Sigmoid colon (tissue), 7 donors: ENCODE data around the gene CEP295NL. TPM values are rescaled to one million over a fixed set of nuclear protein-coding genes. Genes with fewer than 3 reads are reported as not detected.

Experiments used
- DNase-seq: peaks from one replicate; pipeline ENCODE4 v3.0.0-alpha.2; 2019
- H3K27ac ChIP-seq, 4 donors: fragments of 200-600 bp; sonication (generic); one replicate each; pipeline ENCODE4 v1.5.1; 2016 to 2019; ENCODE audit warnings: mild to moderate bottlenecking in 1 of 4
- H3K27me3 ChIP-seq, 3 donors: fragments of 200-600 bp; sonication (generic); one replicate each; pipeline ENCODE4 v1.5.1; 2019; ENCODE audit warnings: mild to moderate bottlenecking in 1 of 3
- H3K36me3 ChIP-seq, 4 donors: fragments of 200-600 bp; sonication (generic); one replicate each; pipeline ENCODE4 v1.5.1; 2016 to 2019
- H3K4me1 ChIP-seq, 4 donors: fragments of 200-600 bp; sonication (generic); one replicate each; pipeline ENCODE4 v1.5.1; 2017 to 2019
- H3K4me3 ChIP-seq, 4 donors: fragments of 200-600 bp; sonication (generic); one replicate each; pipeline ENCODE4 v1.5.1; 2017 to 2019; ENCODE audit warnings: mild to moderate bottlenecking in 2 of 4, moderate library complexity in 1 of 4
- H3K9me3 ChIP-seq, 4 donors: fragments of 200-600 bp in 3 of 4; sonication (generic) in 3 of 4; one replicate each; pipeline versions ENCODE4 v1.5.1 to v1.6.1; 2013 to 2019
- EP300 ChIP-seq, 4 donors: sonication (generic); formaldehyde crosslinking; IDR thresholded peaks; one replicate each; pipeline ENCODE4 v1.6.1; 2017; ENCODE audit warnings: antibody characterized with exemption in 4 of 4
- POLR2A ChIP-seq, 2 donors: fragments of 450-650 bp; IDR thresholded peaks; one replicate each; pipeline ENCODE4 v1.6.1; 2016; ENCODE audit warnings: antibody characterized with exemption in 2 of 2, mild to moderate bottlenecking in 2 of 2, moderate library complexity in 2 of 2
- POLR2AphosphoS5 ChIP-seq, 4 donors: sonication (generic); formaldehyde crosslinking; IDR thresholded peaks; one replicate each; pipeline ENCODE4 v1.6.1; 2017; ENCODE audit warnings: antibody characterized with exemption in 4 of 4
- WGBS, 2 donors: extraction: QIAGEN DNeasy Blood & Tissue Kit; methylation state at CpG; one replicate each; pipeline ENCODE4 v1.1.7; 2013; 5-methylcytosine and 5-hydroxymethylcytosine counted together
- intact Hi-C: fragments of 100-400 bp; cut with DNase I; formaldehyde crosslinking; loops from one replicate; pipeline ENCODE4 v1.15.1; 2023
- polyA plus RNA-seq, 3 donors: library from polyadenylated mRNA; stranded (reverse); fragments of 200-250 nt; gene quantifications; one replicate each; pipeline ENCODE4 v1.2.3, GENCODE V29; 2013
- total RNA-seq, 4 donors: library from RNA; depleted of rRNA; stranded (reverse); fragments of >200 nt; gene quantifications; one replicate each; pipeline ENCODE4 v1.1.0, GENCODE V29; 2016
- TF ChIP-seq, protein P1 (sequence below), 4 experiments: fragments of 450-650 bp in 3 of 4; fragments of 200-600 bp in 1 of 4; IDR thresholded peaks; one replicate each; pipeline ENCODE4 v1.5.1; 2016 to 2019; ENCODE audit warnings: antibody characterized with exemption in 4 of 4, mild to moderate bottlenecking in 3 of 4, moderate library complexity in 2 of 4
- donor health status: healthy with polysubstance abuse.
- donor health status: Bipolar disorder and iron deficiency.
- donor health status: healthy.

The CEP295NL gene
- total and polyA plus RNA-seq, 7 donors = 0.89 to 13.8 (median 1.8) TPM; not detected in 2

DNA sequence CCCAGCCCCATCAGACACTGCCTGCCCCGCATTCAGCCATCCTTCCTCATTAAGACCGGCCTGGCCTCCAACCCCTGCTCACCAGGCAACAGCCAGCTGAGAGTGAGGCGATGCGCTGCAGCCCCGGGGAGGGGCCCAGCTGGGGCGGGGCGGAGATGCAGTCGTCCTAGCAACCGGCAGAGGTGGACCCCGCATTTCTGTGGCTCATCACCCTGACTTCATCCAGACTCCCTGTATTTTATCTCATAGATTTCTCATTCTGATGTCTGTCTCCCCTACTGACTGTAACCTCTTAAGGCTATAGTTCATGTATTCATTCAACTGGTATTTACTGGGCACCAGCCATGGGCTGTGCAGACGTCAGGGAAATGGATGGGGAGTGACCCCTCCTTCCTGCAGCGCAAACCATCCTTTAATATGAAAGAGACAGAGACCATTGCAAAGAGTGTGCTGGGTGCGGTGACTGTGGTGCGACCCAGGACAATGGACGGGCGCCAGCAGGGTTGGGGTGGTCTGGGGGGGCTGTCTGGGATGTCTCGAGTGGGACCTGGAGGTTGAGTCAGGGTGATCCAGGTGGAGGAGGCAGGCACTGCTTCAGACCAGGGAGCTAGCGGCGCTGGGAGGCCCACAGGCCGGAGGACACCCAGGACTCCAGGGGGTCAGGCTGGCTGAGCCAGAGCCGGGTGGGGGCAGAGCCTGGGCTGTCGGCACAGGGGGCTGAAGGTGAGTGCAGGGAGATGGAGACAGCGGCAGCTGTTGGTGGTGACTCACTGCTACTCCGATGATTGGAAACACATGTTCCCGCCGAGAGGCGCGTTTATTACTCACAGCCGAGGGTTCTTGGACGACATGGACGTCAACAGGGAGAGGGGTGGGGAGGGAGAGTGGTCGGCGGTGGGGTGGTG is 32.7 kb upstream of the CEP295NL start:
- TF ChIP-seq POLR2AphosphoS5 (IDR thresholded peaks at IDR 0.05) = peak; percentile 57 to 87 (median 70)
- TF ChIP-seq POLR2A (IDR thresholded peaks at IDR 0.05) = no peak
- TF ChIP-seq, protein P1, sequence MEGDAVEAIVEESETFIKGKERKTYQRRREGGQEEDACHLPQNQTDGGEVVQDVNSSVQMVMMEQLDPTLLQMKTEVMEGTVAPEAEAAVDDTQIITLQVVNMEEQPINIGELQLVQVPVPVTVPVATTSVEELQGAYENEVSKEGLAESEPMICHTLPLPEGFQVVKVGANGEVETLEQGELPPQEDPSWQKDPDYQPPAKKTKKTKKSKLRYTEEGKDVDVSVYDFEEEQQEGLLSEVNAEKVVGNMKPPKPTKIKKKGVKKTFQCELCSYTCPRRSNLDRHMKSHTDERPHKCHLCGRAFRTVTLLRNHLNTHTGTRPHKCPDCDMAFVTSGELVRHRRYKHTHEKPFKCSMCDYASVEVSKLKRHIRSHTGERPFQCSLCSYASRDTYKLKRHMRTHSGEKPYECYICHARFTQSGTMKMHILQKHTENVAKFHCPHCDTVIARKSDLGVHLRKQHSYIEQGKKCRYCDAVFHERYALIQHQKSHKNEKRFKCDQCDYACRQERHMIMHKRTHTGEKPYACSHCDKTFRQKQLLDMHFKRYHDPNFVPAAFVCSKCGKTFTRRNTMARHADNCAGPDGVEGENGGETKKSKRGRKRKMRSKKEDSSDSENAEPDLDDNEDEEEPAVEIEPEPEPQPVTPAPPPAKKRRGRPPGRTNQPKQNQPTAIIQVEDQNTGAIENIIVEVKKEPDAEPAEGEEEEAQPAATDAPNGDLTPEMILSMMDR (IDR thresholded peaks at IDR 0.05) = no peak
- TF ChIP-seq EP300 (IDR thresholded peaks at IDR 0.05) = peak in 2 of 4 donors; percentile 55 to 87
- intact Hi-C loops = loop anchor here (5.0 kb wide), 1 partner anchor 37 kb away; no protein-coding TSS in a partner anchor
- WGBS, 2 donors = 67 to 78% methylated on average over 33 of the region's 33 CpGs
- Histone ChIP-seq H3K9me3 (no peaks in the 10 kb centered on the region), H3K27me3 (no peaks in the 10 kb centered on the region), H3K4me1 (peaks cover 0 to 37% (median 35%) of the 10 kb centered on the region in 4 donors), H3K4me3 (no peak overlapping the region), H3K36me3 (no peaks in the 10 kb centered on the region), H3K27ac (peak overlapping the region; percentile 89 to 96 (median 92))
- peak; percentile 95 for DNase-seq

DNA sequence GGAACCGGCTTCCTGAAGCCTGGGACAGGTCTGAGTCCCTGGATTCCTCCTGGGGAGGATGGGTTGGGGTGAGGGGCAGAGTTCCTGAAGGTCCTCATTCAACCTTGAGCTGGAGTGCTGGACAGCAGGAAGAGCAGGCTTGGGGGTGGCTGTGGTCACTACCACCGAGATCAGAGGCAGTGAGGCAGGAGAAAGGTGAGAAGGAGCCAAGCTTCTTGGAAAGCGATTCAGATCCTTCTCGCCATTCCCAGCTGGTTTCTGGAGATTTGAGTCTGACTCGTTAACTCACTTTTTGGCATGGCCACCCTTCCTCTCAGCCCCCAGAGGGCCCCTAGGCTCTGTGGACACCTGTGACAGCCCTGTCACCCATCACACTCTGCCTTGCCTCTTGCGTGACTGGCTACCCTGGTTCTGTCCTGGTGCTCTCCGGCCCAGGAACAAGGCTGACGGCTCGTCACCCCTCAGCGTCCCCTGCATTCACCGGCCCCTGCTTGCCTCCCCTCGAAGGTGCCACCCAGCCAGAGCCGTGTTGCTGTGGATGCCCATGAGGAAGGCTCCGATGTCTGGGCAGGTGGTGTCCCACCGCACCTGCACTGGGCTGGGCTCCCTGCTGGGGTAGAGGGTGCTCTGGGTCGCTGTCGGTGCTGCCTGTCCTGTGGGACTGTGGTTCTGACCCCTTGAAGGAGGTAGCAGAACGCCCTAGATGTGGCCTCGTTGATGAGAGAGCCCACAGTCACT is 31.8 kb upstream of the CEP295NL start:
- Histone ChIP-seq H3K4me3 (peak overlapping the region in 2 of 4 donors; percentile 31), H3K27ac (peak overlapping the region; percentile 89 to 96 (median 92)), H3K9me3 (no peaks in the 10 kb centered on the region), H3K27me3 (no peaks in the 10 kb centered on the region), H3K36me3 (no peaks in the 10 kb centered on the region), H3K4me1 (peaks cover 0 to 37% (median 35%) of the 10 kb centered on the region in 4 donors)
- no peak for TF ChIP-seq POLR2AphosphoS5 (IDR thresholded peaks at IDR 0.05)
- TF ChIP-seq, protein P1 (IDR thresholded peaks at IDR 0.05) = no peak
- no peak for TF ChIP-seq EP300 (IDR thresholded peaks at IDR 0.05)
- TF ChIP-seq POLR2A (IDR thresholded peaks at IDR 0.05) = no peak
- DNase-seq = peak; percentile 75
- intact Hi-C loops = loop anchor here (5.0 kb wide), 1 partner anchor 37 kb away; no protein-coding TSS in a partner anchor
- 77 to 82% methylated on average over 19 of the region's 19 CpGs for WGBS, 2 donors

DNA sequence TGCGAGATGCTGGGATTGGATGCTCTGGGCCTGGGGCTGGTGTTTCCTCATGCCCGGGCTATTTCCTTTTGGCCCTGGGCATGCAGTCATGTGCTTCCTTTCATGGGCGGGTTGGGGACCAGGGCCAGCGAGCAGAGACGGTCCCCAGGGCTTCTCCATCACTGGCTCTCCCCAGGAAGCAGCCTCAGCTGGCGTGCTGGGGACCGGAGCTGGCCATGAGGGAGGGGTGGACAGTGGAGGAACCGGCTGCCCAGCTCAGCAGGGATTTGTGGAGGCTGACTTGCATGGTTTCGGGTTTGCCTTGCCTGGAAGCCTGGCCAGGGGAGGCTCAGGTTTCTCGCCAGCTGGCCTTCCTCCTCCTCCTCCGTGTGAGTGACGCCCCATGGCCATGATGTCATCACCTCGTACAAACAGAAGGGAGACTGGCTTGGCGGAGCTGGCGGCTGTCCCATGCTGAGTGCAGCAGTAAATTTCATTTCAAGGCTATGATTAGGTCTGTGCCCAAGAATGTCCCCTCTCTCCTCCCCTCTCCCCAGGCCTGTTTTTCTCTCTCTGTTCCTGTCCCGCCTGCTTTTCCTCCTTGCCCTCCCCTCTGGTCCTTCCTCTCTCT is 31.1 kb upstream of the CEP295NL start:
- Histone ChIP-seq H3K27ac (peak overlapping the region; percentile 89 to 96 (median 92)), H3K27me3 (no peaks in the 10 kb centered on the region), H3K9me3 (no peaks in the 10 kb centered on the region), H3K4me3 (peak overlapping the region in 3 of 4 donors; percentile 26 to 31 (median 31)), H3K36me3 (no peaks in the 10 kb centered on the region), H3K4me1 (peaks cover 0 to 37% (median 35%) of the 10 kb centered on the region in 4 donors)
- no peak for TF ChIP-seq POLR2A (IDR thresholded peaks at IDR 0.05)
- peak in 2 of 4 donors; percentile 70 to 79 for TF ChIP-seq EP300 (IDR thresholded peaks at IDR 0.05)
- peak; percentile 59 to 86 (median 76) for TF ChIP-seq POLR2AphosphoS5 (IDR thresholded peaks at IDR 0.05)
- TF ChIP-seq, protein P1 (IDR thresholded peaks at IDR 0.05) = no peak
- peak; percentile 100 for DNase-seq
- 8 to 40% methylated on average over 16 of the region's 16 CpGs for WGBS, 2 donors
- intact Hi-C loops = no loop called here
